GM18508 (cell line): ENCODE results near the gene USP43.
"Not testable (repeated sequence)": the region's sequence is repeated elsewhere in the genome, so short reads cannot be mapped to it uniquely, and the experiment has no call there.

Experiments used
- ATAC-seq: cut with Tn5 transposase; IDR thresholded peaks from one replicate; pipeline ENCODE4 v1.9.1; 2021; ENCODE audit warnings: moderate number of reproducible peaks; ENCODE audit not compliant: insufficient read depth, unreplicated experiment

The USP43 gene

GRCh38 chr17:9644910-9645751 lies at the start of gene USP43:
Gene USP43, plus strand, starts transcription at chr17:9645517. Its CDS starts 116 bp downstream, at chr17:9645633.
- no peak for ATAC-seq

GRCh38 chr17:9597638-9598037 lies 47.7 kb upstream of the USP43 start:
- ATAC-seq: not testable (repeated sequence)

GRCh38 chr17:9598661-9599060 lies 46.7 kb upstream of the USP43 start:
- ATAC-seq: no peak

GRCh38 chr17:9604583-9604982 lies 40.7 kb upstream of the USP43 start:
- not testable (repeated sequence) for ATAC-seq

- no peak for ATAC-seq
Measured at GRCh38 chr17:9606453-9606852, 38.9 kb upstream of the USP43 start.

GRCh38 chr17:9607058-9607457 lies 38.3 kb upstream of the USP43 start:
- ATAC-seq: not testable (repeated sequence)

- no peak for ATAC-seq
Measured at GRCh38 chr17:9611557-9611956, 33.8 kb upstream of the USP43 start.

GRCh38 chr17:9612006-9612405 lies 33.3 kb upstream of the USP43 start:
- ATAC-seq: no peak

GRCh38 chr17:9615486-9615885 lies 29.8 kb upstream of the USP43 start:
- ATAC-seq: no peak

GRCh38 chr17:9622961-9623360 lies 22.4 kb upstream of the USP43 start:
- ATAC-seq: no peak

GRCh38 chr17:9628509-9628908 lies 16.8 kb upstream of the USP43 start:
- ATAC-seq: no peak

- ATAC-seq: no peak
Measured at GRCh38 chr17:9632741-9633140, 12.6 kb upstream of the USP43 start.

- ATAC-seq: no peak
Measured at GRCh38 chr17:9635340-9635739, 10.0 kb upstream of the USP43 start.

GRCh38 chr17:9636501-9636900 lies 8.8 kb upstream of the USP43 start:
- no peak for ATAC-seq

- ATAC-seq: not testable (repeated sequence)
Measured at GRCh38 chr17:9640388-9640787, 4.9 kb upstream of the USP43 start.

GRCh38 chr17:9643611-9644010 lies 1.7 kb upstream of the USP43 start:
- ATAC-seq: no peak

GRCh38 chr17:9645851-9646545 lies 681 bp downstream of the USP43 start:
- ATAC-seq: no peak

GRCh38 chr17:9646546-9646885 lies 1.2 kb downstream of the USP43 start:
- no peak for ATAC-seq

- no peak for ATAC-seq
Measured at GRCh38 chr17:9647014-9647413, 1.7 kb downstream of the USP43 start.

- ATAC-seq: no peak
Measured at GRCh38 chr17:9648521-9649110, 3.3 kb downstream of the USP43 start.

- no peak for ATAC-seq
Measured at GRCh38 chr17:9658593-9659211, 13.4 kb downstream of the USP43 start.
